H9 (cell line): Measurements from ENCODE around the gene TMEM190. TPM values are rescaled to one million over a fixed set of nuclear protein-coding genes. Genes with fewer than 3 reads are reported as not detected.

Experiments used
- DNase-seq: peaks from one replicate; pipeline ENCODE4 v3.0.0-alpha.2; 2017
- H2AFZ ChIP-seq: one replicate; pipeline ENCODE4 v1.6.1; 2013; ENCODE audit warnings: mild to moderate bottlenecking, low read length, control low read depth, moderate library complexity
- H2AK5ac ChIP-seq: 2 replicates; pipeline ENCODE4 v1.6.1; 2013; ENCODE audit warnings: low read length, control low read depth, mixed read lengths; ENCODE audit not compliant: insufficient read length
- H2BK120ac ChIP-seq: one replicate; pipeline ENCODE4 v1.6.1; 2013; ENCODE audit warnings: low read depth, mild to moderate bottlenecking, low read length, control low read depth, inconsistent platforms; ENCODE audit not compliant: poor library complexity, severe bottlenecking
- H2BK12ac ChIP-seq: 2 replicates; pipeline ENCODE4 v1.6.1; 2013; ENCODE audit warnings: low read length, control low read depth, mixed read lengths, low read depth; ENCODE audit not compliant: insufficient read length
- H2BK15ac ChIP-seq: 2 replicates; pipeline ENCODE4 v1.6.1; 2013; ENCODE audit warnings: low read depth, low read length, control low read depth
- H2BK20ac ChIP-seq: one replicate; pipeline ENCODE4 v1.6.1; 2013; ENCODE audit warnings: low read depth, mild to moderate bottlenecking, low read length, control low read depth, inconsistent platforms; ENCODE audit not compliant: poor library complexity, severe bottlenecking
- H2BK5ac ChIP-seq: 2 replicates; pipeline ENCODE4 v1.6.1; 2013; ENCODE audit warnings: low read length, control low read depth, mixed read lengths; ENCODE audit not compliant: insufficient read length
- H3K14ac ChIP-seq: 2 replicates; pipeline ENCODE4 v1.6.1; 2013; ENCODE audit warnings: low read length, control low read depth; ENCODE audit not compliant: insufficient read depth
- H3K18ac ChIP-seq: 2 replicates; pipeline ENCODE4 v1.6.1; 2013; ENCODE audit warnings: low read depth, mild to moderate bottlenecking, mixed read lengths, low read length, control low read depth; ENCODE audit not compliant: insufficient read length
- H3K23ac ChIP-seq: 2 replicates; pipeline ENCODE4 v1.6.1; 2013; ENCODE audit warnings: low read length, control low read depth, mixed read lengths, low read depth; ENCODE audit not compliant: insufficient read length
- H3K23me2 ChIP-seq: 2 replicates; pipeline ENCODE4 v1.6.1; 2013; ENCODE audit warnings: low read depth, mild to moderate bottlenecking, mixed read lengths, low read length, control low read depth; ENCODE audit not compliant: insufficient read length, poor library complexity, severe bottlenecking
- H3K27ac ChIP-seq: 2 replicates; pipeline ENCODE4 v1.5.1; 2013; ENCODE audit warnings: low read length, control low read depth, mixed read lengths, low read depth; ENCODE audit not compliant: insufficient read length
- H3K27me3 ChIP-seq: 2 replicates; pipeline ENCODE4 v1.6.1; 2013; ENCODE audit warnings: low read length, control low read depth, inconsistent platforms; ENCODE audit not compliant: insufficient read depth
- H3K4ac ChIP-seq: 2 replicates; pipeline ENCODE4 v1.6.1; 2013; ENCODE audit warnings: low read depth, mild to moderate bottlenecking, control low read depth, inconsistent platforms, low read length, moderate library complexity
- H3K4me1 ChIP-seq: 2 replicates; pipeline ENCODE4 v1.6.1; 2013; ENCODE audit warnings: low read length, control low read depth, inconsistent platforms; ENCODE audit not compliant: insufficient read depth
- H3K4me2 ChIP-seq: 2 replicates; pipeline ENCODE4 v1.6.1; 2013; ENCODE audit warnings: low read length, control low read depth, mixed read lengths; ENCODE audit not compliant: insufficient read length, insufficient read depth
- H3K56ac ChIP-seq: 2 replicates; pipeline ENCODE4 v1.6.1; 2013; ENCODE audit warnings: low read depth, mild to moderate bottlenecking, mixed read lengths, low read length, control low read depth; ENCODE audit not compliant: insufficient read length
- H3K79me1 ChIP-seq: 2 replicates; pipeline ENCODE4 v1.6.1; 2013; ENCODE audit warnings: low read depth, mild to moderate bottlenecking, moderate library complexity, low read length, control low read depth, inconsistent platforms; ENCODE audit not compliant: insufficient read depth, poor library complexity, severe bottlenecking
- H3K79me2 ChIP-seq: 2 replicates; pipeline ENCODE4 v1.6.1; 2013; ENCODE audit warnings: low read length, control low read depth, inconsistent platforms; ENCODE audit not compliant: insufficient read depth
- H3K9ac ChIP-seq: 2 replicates; pipeline ENCODE4 v1.6.1; 2013; ENCODE audit warnings: low read length, control low read depth, mixed read lengths; ENCODE audit not compliant: insufficient read length; ENCODE audit errors: extremely low read depth
- H3K9me3 ChIP-seq: one replicate; pipeline ENCODE4 v1.6.1; 2013; ENCODE audit warnings: low read depth, low read length, inconsistent platforms; ENCODE audit not compliant: control insufficient read depth
- H3T11ph ChIP-seq: one replicate; pipeline ENCODE4 v1.6.1; 2013; ENCODE audit warnings: mild to moderate bottlenecking, low read length, control low read depth, inconsistent platforms
- H4K20me1 ChIP-seq: one replicate; pipeline ENCODE4 v1.6.1; 2013; ENCODE audit not compliant: control insufficient read depth, insufficient read length, insufficient read depth
- H4K5ac ChIP-seq: 2 replicates; pipeline ENCODE4 v1.6.1; 2013; ENCODE audit warnings: low read depth, mild to moderate bottlenecking, mixed read lengths, low read length, control low read depth; ENCODE audit not compliant: insufficient read length
- H4K8ac ChIP-seq: replicated peaks from 2 replicates; pipeline ENCODE4 v1.6.1; 2013; ENCODE audit warnings: low read length, control low read depth, mixed read lengths, low read depth; ENCODE audit not compliant: insufficient read length
- H4K91ac ChIP-seq: 2 replicates; pipeline ENCODE4 v1.6.1; 2013; ENCODE audit warnings: low read depth, mild to moderate bottlenecking, moderate library complexity, mixed read lengths, low read length, control low read depth; ENCODE audit not compliant: insufficient read length
- H3K27ac Mint-ChIP-seq, 3 experiments: 2 replicates in 2 of 3; 3 replicates in 1 of 3; pipeline ENCODE4 v1.8.0; 2020 to 2021; ENCODE audit warnings: mixed read lengths in 3 of 3, mild to moderate bottlenecking in 1 of 3, moderate library complexity in 1 of 3
- H3K27me3 Mint-ChIP-seq: 2 replicates; pipeline ENCODE4 v1.8.0; 2021; ENCODE audit warnings: low read depth, mild to moderate bottlenecking, moderate library complexity, mixed read lengths
- H3K36me3 Mint-ChIP-seq, 3 experiments: 2 replicates in 2 of 3; 3 replicates in 1 of 3; pipeline ENCODE4 v1.8.0; 2020 to 2021; ENCODE audit warnings: low read depth in 3 of 3, mixed read lengths in 3 of 3; ENCODE audit not compliant: insufficient read depth in 1 of 3
- H3K4me1 Mint-ChIP-seq, 2 experiments: 2 replicates each; pipeline ENCODE4 v1.8.0; 2020; ENCODE audit warnings: mixed read lengths in 2 of 2
- H3K4me3 Mint-ChIP-seq, 2 experiments: 2 replicates in 1 of 2; 3 replicates in 1 of 2; pipeline ENCODE4 v1.8.0; 2020 to 2021; ENCODE audit warnings: mild to moderate bottlenecking in 2 of 2, mixed read lengths in 2 of 2, moderate library complexity in 1 of 2
- H3K9me3 Mint-ChIP-seq, 2 experiments: 2 replicates in 1 of 2; 3 replicates in 1 of 2; pipeline ENCODE4 v1.8.0; 2020; ENCODE audit warnings: mild to moderate bottlenecking in 2 of 2, mixed read lengths in 2 of 2, moderate library complexity in 1 of 2
- WGBS: extraction: QIAGEN DNeasy Blood & Tissue Kit; methylation state at CpG from one replicate; pipeline ENCODE4 v1.1.7; 2013; ENCODE audit warnings: missing lambda C conversion rate, low lambda C conversion rate, mixed read lengths; ENCODE audit not compliant: insufficient read length; ENCODE audit errors: extremely low coverage; 5-methylcytosine and 5-hydroxymethylcytosine counted together
- total RNA-seq: library from RNA; stranded (reverse); gene quantifications from 2 replicates; pipeline ENCODE4 v1.2.1, GENCODE V29; 2021
- TF ChIP-seq, protein P1 (sequence below): fragments of 200-600 bp; sonication (generic); conservative IDR thresholded peaks from 3 replicates; pipeline ENCODE4 v1.8.0; 2021; ENCODE audit warnings: antibody characterized with exemption, mild to moderate bottlenecking

The TMEM190 gene
- total RNA-seq, 1 experiment from 2014 or later: 1.5 TPM

- Mint-ChIP-seq H3K27me3 (peaks cover 20% of the 10 kb centered on the region), H3K4me3 (peak within 1 kb of the TSS; percentile 84 to 96), H3K4me1 (peaks cover 12 to 27% of the 10 kb centered on the region in 2 experiments), H3K9me3 (no peaks in the 10 kb centered on the region; a peak in 1 of 5 replicates), H3K27ac (peak within 1 kb of the TSS; percentile 98 to 100 (median 99)), H3K36me3 (peaks cover 19 to 28% (median 26%) of the 10 kb centered on the region in 3 experiments; a peak in 6 of 7 replicates)
- TF ChIP-seq, protein P1, sequence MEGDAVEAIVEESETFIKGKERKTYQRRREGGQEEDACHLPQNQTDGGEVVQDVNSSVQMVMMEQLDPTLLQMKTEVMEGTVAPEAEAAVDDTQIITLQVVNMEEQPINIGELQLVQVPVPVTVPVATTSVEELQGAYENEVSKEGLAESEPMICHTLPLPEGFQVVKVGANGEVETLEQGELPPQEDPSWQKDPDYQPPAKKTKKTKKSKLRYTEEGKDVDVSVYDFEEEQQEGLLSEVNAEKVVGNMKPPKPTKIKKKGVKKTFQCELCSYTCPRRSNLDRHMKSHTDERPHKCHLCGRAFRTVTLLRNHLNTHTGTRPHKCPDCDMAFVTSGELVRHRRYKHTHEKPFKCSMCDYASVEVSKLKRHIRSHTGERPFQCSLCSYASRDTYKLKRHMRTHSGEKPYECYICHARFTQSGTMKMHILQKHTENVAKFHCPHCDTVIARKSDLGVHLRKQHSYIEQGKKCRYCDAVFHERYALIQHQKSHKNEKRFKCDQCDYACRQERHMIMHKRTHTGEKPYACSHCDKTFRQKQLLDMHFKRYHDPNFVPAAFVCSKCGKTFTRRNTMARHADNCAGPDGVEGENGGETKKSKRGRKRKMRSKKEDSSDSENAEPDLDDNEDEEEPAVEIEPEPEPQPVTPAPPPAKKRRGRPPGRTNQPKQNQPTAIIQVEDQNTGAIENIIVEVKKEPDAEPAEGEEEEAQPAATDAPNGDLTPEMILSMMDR: no peak; the same call in 2 of the 3 replicates
- Histone ChIP-seq H3K18ac (peak within 1 kb of the TSS; percentile 98), H3K9me3 (no peaks in the 10 kb centered on the region), H2AK5ac (no peak within 1 kb of the TSS), H3K56ac (no peak within 1 kb of the TSS), H3K4me1 (no peaks in the 10 kb centered on the region; the same call in 1 of the 2 replicates), H2BK5ac (peak within 1 kb of the TSS; percentile 62), H3K4me2 (peak within 1 kb of the TSS; percentile 78), H2BK120ac (peak within 1 kb of the TSS; percentile 97), H4K91ac (peak within 1 kb of the TSS; percentile 8), H2BK15ac (no peak within 1 kb of the TSS), H2BK20ac (no peak within 1 kb of the TSS), H3K9ac (peak within 1 kb of the TSS; percentile 76), H3K14ac (peak within 1 kb of the TSS; percentile 94), H3K23ac (no peak within 1 kb of the TSS), H4K8ac (peak within 1 kb of the TSS; percentile 4), H3K23me2 (peaks cover 17% of the 10 kb centered on the region), H3K4ac (peak within 1 kb of the TSS; percentile 17; the same call in 1 of the 2 replicates), H4K20me1 (no peaks in the 10 kb centered on the region), H4K5ac (peak within 1 kb of the TSS; percentile 47), H3K79me1 (no peaks in the 10 kb centered on the region), H3K79me2 (no peaks in the 10 kb centered on the region), H3K27ac (peak within 1 kb of the TSS; percentile 74), H2AFZ (no peak within 1 kb of the TSS), H3K27me3 (no peaks in the 10 kb centered on the region; the same call in 1 of the 2 replicates), H2BK12ac (peak within 1 kb of the TSS; percentile 88), H3T11ph (peak within 1 kb of the TSS; percentile 74)
- no CpG with 5 or more reads among the region's 63 CpGs for WGBS
- DNase-seq: peak; percentile 100
Measured at GRCh38 chr19:55339105-55339888, 37.3 kb upstream of the TMEM190 start, which contains the start of gene KMT5C. Gene KMT5C (plus strand): TSS chr19:55339876. CDS start chr19:55341937, 2,061 bp downstream.
